ENCODE data around the gene MED26.

MED26 gene

DNA sequence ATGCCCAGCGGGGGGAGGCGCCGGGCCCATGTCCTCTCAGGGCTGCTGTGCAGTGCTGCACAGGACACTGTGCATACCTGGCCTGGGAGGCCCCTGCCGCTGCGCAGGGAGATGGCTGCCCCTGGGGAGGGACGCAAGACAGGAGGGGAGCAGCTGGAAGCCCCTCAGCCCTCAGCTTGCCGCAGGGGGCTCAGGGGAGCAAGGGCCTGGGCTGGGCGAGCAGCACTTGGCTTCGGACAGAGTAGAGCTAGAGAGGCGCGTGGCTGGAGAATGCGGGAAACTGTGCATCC lies 96.7 kb downstream of the MED26 start:
- DNase-seq = no peak

DNA sequence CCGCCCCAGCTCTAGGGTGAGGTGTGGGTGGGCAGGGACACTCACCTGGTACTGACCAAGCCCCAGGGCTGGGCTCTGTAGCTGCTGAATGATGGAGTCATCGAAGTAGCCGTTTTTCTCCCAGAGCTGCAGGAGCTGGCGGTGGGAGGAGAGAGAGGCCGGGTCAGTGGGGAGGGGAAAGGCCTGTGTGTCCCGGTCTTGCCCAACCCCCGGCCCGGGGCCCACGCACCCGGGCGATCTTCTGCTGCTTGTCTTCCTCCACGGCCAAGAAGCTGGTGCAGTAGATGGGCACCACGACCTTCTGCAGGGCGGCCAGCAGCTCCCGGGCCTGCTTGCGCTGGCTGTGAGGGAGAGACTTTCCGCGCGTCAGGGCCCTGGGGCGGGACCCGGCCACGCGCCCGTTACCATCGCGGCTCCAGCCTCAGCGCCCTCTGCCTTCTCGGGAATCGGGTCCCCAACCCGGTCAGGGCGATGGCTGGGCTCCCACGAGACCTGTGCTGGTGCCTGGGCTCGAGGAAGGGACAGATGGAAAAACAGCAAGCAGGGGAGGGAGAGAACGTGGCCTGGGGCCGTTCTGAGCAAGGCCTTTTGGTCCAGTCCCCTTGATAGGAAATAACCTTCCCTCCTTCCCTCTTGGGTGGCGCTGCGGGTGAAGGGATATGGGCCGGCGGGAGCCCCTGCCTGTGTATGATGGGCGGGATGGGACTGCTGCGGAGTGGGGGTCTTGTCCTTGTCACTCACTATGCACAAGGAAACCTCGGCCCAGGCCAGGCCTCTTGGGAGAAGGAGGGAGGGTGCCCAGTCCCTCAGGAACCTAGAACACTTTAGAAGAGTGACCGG lies 97.2 kb downstream of the MED26 start:
- DNase-seq = no peak

DNA sequence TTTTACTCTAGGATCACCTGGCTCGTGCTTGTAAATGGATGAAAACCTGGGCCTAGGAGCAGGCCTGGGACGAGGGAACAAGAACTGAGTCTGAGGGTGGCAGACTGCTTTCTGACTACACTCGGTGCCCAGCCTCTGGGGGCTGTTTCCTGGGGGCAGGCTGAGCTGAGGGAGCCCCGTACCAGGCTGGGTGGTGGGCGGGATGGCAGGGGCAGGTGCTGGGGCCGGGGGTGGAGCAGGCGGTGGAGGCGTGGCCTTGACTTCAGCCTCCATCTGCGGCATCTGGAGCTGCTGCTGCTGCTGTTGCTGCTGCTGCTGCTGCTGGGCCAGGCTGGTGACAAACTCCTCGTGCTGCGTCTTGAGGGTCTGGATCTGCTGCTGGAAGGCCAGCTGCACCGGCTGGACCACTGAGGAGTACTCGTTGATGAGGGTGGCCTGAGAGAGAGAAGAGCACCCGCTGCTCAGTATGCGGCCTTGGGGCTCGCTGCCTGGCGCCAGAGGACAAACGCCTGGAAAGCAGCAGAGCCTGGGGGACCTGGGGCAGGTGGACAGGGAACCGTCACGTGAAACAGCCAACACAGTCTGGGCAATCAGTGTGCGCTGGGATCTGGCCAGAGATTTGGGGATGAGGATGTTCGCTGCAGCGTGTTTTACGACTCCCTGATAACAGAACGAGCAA lies 98.4 kb downstream of the MED26 start:
- no peak for DNase-seq

DNA sequence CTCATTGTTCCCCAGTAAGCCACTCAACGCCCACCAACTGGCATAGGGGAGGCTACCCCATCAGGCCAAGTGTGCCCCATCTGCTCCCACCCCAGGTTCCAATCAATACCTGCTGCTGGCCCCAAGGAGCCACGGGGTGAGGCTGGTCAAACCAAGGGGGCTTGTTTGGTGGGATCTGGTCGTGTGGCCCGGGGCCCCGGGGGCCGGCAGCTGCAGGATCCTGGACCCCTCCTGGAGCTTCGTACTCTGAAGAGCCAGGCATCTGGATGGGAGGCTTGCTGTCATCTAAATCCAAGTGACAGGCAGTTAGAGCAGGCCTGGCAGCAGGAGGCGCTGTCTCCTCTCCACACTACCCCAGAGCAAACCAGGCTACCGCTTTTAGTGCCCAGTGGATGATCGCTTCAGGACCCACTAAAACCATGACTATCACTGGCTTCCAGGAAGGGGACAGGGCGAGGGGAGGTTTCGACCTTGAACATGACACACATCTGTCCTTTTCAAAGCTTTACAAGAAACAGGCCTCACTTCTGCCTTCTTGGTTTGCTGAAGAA lies 100.0 kb downstream of the MED26 start:
- no peak for DNase-seq

DNA sequence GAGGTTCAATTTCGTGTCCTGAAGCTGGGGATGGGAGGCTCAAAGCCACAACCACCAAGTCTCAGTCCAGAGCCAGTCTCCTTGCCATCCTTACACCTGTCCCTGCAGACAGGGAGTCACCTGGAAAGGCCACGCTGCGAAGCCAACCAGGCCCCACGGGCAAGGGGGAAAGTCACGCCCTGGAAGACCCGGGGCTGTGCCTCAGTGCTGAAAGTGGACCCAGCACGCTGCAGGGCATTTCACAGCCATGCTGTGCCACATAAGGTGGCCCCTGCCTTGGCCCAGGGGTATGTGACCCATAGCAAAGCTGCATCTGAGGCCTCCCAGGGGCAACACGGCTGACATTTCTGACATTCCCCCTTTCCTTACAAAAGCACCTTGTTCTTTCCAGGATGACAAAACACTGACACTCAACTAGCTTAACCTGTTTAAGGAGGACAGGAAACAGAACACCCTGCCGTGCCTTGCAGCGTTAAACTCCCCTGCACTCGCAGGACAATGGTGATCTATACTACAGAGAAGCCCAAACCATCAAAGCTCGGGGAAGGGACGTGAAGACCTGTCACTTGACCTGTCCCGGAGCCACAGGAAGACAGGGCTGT lies 100.6 kb downstream of the MED26 start:
- DNase-seq = no peak

DNA sequence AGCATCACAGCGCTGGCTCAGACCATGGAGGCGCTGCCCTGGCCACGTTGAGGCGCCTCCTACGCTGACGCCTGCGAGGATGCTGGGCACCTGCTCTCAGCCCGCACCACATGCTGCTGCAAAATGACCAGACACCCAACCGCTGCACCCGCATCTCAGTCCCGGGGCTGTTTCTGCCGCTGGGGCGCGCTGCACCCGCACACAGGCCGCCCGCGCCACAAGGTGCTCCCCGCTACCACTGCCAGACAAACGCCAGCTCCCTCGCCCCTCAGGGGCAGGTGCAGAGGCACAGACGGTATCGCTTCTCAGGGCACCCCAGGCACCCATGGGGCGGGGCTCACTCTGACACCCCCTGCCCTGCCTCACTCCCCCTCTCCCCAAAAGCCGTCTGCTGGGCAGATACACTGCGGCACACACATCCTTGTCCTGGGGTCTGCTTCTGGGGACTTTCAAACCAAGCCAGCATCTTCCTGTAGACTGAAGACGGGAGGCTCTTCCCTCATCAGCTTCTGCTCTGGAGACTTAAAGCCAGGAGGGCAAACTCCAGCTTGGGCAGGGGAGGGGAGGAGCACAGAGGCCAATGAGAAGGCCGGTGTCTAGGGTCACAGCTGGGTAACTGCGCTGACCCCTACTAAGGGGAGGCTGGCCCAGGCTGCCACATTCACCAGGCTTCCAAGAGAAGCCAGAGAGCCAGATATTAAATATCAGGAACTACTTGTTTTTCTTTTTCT lies 102.1 kb downstream of the MED26 start:
- DNase-seq = no peak

DNA sequence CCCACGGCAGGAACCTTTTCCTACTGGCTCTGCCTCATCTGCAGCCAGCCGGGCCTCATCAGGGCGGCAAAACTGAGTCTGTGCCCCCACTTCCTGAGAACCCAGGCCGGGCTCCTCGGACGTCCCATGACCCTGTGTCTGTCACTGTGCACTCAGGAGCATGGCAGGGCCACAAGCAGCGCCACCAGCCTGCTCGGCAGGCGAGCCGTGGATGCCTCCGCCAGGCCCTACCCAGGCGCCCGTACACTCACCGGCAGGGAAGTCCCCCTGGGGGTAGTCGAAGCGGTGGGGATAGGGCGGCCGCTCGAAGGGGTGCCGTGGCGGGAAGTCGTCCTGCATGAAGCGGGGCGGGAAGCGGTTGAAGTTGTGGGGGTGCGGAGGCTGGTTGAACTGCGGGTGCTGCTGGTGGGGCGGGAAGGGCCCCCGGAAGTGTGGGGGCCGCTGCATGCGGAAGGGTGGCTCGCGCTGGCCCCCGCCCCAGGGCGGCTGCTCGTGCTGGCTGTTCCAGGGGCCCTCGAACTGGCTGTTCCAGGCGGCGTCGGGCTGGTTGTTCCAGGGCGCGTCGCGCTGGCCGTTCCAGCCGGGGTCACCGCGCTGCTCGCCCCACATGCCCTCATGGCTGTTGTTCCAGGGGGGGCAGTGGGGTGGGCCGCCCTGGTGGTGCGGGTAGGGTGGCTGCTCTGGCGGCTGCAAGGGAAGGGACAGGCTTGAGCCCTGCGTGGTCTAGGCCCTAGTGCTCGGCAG lies 102.8 kb downstream of the MED26 start:
- no peak for DNase-seq
